Ammon's horn (tissue), 1 donor: Measurements from ENCODE around the gene TIMM29.
"Not testable (repeated sequence)": the region's sequence is repeated elsewhere in the genome, so short reads cannot be mapped to it uniquely, and the experiment has no call there.

Source experiments
- DNase-seq: peaks from one replicate; pipeline ENCODE4 v3.0.0-alpha.2; 2016; ENCODE audit warnings: low spot score

Gene TIMM29

DNA sequence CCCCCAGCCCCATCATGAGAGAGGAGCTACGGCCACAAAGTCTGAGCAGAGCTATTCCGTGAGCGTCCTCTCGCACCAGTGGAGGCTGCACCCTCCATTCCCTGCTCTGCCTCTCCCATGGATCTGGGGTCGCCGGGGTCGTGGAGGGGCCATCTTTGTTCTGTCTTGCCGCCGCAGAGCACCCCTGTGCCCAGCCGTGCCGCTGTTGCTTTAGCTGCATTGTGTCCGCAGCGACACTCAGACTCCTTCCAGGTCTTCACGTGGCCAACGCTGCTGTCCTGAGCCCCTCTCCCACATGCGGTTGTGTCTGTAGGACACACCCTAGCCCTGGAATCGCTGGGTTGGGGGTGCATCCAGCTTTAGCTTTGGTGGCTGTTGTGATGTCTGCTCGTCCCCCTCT, 16.0 kb upstream of the TIMM29 start:
- no peak for DNase-seq

- DNase-seq: no peak
These were observed 14.8 kb upstream of the TIMM29 start for GRCh38 chr19:10913716-10914340.

GRCh38 chr19:10915130-10916091, 13.2 kb upstream of the TIMM29 start:
- no peak for DNase-seq

- DNase-seq: no peak
These were observed 12.0 kb upstream of the TIMM29 start for GRCh38 chr19:10916602-10917001.

- no peak for DNase-seq
These were observed 10.3 kb upstream of the TIMM29 start for GRCh38 chr19:10918359-10918758.

DNA sequence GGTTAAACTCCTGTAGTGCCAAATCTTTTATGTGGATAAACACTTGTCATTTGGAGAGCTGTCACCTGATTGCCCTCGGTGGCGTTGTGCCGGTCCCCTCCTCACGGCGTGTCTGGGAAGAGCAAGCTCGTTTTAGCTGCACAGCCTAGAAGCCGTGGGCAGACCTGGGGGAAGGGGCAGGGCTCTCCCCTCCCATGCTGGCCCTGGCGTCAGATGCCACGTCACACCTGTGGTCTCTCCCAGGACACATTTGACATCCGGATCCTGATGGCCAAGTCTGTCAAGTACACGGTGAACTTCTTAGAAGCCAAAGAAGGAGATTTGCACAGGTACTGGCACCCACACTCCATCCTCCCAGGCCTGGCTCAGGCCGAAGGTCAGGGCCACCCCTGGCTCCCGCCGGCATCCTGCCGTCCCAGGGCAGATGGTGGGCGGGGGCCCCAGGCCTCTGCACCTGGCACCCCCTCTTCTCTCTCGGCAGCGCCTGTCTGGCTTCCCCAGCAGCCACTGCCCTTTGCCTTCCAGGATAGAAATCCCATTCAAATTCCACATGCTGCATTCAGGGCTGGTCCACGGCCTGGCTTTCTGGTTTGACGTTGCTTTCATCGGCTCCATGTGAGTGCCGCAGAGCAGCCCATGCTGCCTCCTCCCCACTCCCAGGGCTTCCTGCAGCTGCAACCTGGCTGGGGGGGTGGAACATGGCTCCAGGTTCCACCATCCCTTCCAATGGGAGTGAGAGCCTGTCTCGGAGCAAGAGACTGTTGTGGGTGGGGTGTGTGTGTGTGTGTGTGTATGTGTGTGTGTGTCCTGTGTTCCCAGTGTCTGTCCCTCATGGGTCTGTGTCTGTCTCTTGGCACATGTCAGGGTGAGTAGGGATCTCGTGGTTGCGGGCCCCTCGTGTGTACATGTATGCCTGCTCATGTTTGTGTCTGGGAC, 9.0 kb upstream of the TIMM29 start:
- DNase-seq: no peak

- no peak for DNase-seq
These were observed 8.3 kb upstream of the TIMM29 start for GRCh38 chr19:10920288-10920655.

- DNase-seq: no peak
These were observed 7.8 kb upstream of the TIMM29 start for GRCh38 chr19:10920781-10921180.

DNA sequence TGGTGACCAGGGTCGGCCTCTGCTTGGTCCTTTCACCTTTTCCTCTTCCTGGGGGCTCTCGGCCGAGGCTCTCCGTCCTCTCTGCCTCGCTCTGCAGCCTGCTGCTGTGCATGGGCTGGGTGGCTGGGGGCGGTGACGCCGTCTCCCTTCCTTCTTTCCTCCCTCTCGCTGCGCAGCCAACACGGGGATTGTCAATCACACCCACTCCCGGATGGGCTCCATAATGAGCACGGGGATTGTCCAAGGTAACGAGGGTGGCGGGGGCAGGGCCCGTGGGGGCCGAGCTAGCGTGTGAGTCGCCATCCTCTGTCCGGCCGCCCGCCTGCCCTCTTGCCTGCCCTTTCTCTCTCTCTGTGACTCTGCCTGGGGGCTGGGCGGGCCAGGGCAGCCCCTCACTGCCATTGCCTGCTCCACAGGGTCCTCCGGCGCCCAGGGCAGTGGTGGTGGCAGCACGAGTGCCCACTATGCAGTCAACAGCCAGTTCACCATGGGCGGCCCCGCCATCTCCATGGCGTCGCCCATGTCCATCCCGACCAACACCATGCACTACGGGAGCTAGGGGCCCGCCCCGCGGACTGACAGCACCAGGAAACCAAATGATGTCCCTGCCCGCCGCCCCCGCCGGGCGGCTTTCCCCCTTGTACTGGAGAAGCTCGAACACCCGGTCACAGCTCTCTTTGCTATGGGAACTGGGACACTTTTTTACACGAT, 7.3 kb upstream of the TIMM29 start:
- peak; percentile 53 for DNase-seq

DNA sequence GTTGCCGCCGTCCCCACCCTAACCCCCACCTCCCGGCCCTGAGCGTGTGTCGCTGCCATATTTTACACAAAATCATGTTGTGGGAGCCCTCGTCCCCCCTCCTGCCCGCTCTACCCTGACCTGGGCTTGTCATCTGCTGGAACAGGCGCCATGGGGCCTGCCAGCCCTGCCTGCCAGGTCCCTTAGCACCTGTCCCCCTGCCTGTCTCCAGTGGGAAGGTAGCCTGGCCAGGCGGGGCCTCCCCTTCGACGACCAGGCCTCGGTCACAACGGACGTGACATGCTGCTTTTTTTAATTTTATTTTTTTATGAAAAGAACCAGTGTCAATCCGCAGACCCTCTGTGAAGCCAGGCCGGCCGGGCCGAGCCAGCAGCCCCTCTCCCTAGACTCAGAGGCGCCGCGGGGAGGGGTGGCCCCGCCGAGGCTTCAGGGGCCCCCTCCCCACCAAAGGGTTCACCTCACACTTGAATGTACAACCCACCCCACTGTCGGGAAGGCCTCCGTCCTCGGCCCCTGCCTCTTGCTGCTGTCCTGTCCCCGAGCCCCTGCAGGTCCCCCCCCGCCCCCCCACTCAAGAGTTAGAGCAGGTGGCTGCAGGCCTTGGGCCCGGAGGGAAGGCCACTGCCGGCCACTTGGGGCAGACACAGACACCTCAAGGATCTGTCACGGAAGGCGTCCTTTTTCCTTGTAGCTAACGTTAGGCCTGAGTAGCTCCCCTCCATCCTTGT, 6.5 kb upstream of the TIMM29 start:
- DNase-seq: no peak

DNA sequence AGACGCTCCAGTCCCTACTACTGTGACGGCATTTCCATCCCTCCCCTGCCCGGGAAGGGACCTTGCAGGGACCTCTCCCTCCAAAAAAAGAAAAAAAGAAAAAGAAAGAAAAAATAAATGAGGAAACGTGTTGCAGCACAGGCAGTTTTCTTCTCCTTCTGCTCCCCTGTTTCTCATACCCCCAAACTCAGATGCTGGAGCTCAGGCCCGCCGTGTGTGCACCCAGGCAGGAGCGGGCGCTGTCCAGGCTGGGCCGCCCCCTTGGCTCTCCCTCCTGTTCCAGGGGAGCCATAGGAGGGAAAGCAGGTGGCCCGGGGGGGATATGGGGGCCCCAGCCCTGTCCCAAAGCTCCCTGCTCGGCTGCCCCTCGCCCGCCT, 6.0 kb upstream of the TIMM29 start:
- no peak for DNase-seq

GRCh38 chr19:10923260-10924112, 5.1 kb upstream of the TIMM29 start:
- DNase-seq: no peak

DNA sequence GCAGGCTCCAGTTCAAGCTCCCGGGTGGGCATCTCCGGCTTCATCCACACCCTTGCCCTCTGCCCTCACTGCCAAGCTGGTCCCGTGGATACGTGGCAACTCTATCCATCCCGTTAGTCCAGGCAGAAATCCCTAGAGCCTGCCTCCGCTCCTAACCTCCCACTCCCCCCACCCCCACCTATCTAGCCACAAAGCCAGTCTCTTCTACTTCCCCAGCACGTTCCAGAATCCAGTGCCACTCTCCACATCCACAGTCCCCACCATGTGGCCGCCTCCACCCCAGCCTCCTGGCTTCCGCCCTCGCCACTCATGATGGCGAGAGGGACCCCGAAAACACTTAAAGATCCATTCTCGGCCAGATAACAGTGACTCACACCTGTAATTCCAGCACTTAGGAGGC, 4.0 kb upstream of the TIMM29 start:
- no peak for DNase-seq

DNA sequence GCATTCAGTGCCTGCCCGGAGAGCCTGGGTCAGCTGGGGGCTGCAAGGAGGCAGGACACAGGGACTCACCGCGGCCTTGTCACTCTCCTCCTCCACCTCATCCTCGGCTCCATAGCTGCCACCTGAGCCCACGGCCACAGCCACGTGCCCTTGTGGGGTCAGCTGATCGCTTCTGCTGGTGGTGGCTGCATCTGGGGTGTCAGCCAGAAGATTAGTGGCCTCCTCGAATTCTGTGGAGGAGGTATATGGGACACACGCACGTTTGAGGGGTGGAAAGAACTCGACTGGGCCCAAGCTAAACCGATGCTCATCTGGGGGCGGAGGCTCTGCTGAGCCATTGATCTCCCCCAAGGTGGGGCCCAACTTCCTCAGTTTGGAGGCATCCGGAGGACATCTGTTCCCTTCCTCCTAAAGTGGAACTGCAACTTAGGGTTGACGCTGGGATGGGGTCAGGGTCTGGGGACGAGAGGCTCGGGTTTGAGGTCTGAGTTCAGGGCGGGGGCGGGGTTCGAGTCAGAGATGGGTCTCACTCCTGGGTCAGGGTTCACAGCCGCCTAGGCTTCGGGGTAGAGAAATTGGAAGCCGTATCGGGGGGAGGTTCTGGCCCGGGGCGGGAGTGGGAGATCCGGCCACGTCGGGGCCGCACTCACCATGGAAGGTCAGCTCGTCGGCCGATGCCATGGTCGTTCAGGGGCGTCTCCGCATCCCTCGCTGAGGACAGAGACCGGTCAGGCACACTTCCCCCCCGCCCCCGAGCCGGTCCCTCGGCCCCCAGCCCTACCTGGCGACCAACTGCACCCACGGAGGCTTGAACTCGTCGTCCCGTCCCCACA, 665 bp upstream of the TIMM29 start:
- no peak for DNase-seq

DNA sequence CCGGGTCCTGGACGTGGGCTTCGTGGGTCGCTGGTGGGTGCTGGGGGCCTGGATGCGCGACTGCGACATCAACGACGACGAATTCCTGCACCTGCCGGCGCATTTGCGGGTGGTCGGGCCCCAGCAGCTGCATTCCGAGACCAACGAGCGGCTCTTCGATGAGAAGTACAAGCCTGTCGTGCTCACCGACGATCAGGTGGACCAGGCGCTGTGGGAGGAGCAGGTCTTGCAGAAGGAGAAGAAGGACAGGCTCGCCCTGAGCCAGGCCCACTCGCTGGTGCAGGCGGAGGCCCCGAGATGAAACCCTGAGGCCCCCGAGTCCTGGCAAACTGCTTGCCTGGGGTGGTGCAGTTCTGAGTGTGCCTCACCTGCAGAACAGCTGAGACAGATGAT, 787 bp downstream of the TIMM29 start:
- DNase-seq: no peak

DNA sequence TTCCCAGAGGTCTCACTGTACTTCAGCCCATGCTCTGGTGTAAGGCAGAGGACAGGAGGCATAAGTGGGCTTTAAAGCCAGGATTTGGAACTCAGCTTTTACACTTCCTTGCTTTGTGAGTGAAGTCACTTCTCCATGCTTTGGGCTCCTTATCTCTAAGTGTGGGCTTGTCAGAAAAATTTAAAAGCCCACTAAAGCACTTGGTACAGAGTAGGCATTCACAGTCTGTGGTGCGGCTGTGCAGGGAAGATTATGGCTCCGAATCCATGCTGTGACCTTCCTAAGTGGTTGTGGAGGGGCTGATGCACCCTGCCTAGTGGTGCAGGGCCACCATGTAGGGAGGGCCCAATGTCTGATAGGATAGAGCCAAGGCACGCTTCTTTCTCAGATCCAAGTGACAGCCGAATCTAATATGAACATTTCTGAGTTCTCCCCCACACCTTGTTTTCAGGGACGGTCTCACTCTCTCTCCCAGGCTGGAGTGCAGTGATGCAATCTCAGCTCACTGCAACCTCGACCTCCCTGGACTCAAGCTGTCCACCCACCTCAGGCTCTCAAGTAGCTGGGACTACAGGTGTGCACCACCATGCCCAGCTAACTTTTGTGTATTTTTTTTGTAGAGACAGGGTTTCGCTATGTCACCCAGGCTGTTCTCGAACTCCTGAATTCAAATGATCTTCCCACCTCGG, 6.9 kb downstream of the TIMM29 start:
- no peak for DNase-seq

DNA sequence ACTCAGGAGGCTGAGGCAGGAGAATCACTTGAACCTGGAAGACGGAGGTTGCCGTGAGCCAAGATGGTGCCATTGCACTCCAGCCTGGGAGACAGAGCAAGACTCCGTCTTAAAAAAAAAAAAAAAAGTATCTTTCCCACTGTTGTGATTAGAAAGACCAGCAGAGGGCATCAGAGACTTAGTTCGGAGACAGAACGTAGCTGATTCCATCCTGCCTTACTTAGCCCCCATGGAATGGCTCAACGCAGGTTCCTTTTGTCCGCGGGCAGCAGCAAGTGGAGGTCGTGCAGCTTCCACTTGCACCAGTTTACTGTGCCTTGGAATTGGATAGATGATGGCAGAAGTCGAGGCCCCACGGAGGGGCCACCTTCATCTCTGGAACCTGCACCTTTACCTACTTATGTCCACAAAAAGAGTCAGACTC, 8.1 kb downstream of the TIMM29 start:
- DNase-seq: peak; percentile 74

- DNase-seq: not testable (repeated sequence)
These were observed 13.0 kb downstream of the TIMM29 start for GRCh38 chr19:10941649-10942048.

- DNase-seq: not testable (repeated sequence)
These were observed 14.8 kb downstream of the TIMM29 start for GRCh38 chr19:10943412-10943811.
